ENCODE measurements around the gene SOCS7.

- TF ChIP-seq CTCF (IDR thresholded peaks at IDR 0.05; ENCODE audit: insufficient read depth, low read depth, low read length), result no peak
- no peak for TF ChIP-seq EZH2 (IDR thresholded peaks at IDR 0.05; ENCODE audit: insufficient read depth, low read length)
Measured at GRCh38 chr17:38435795-38436194, 84.2 kb downstream of the SOCS7 start.
